ENCODE measurements around the gene TMEM220.

The TMEM220 gene

GRCh38 chr17:10755592-10756127 is 25.8 kb upstream of the TMEM220 start:
- TF ChIP-seq CTCF (IDR thresholded peaks at IDR 0.05; ENCODE audit: low read depth, low read length, poor library complexity, severe bottlenecking) (no peak), EZH2phosphoT487 (IDR thresholded peaks at IDR 0.05; ENCODE audit: borderline replicate concordance, low read length) (no peak)
- H3K79me2 ChIP-seq (ENCODE audit: control insufficient read depth, low read length): no peaks in the 10 kb centered on the region
- no peak overlapping the region for H3K4me3 ChIP-seq (ENCODE audit: low read length)
- H3K9me2 ChIP-seq (replicated peaks; ENCODE audit: control insufficient read depth, low read length): no peaks in the 10 kb centered on the region
- no peak overlapping the region for H3K4me2 ChIP-seq (ENCODE audit: low read length)
- no peaks in the 10 kb centered on the region for H3F3A ChIP-seq (ENCODE audit: control insufficient read depth, insufficient read depth)
- no peaks in the 10 kb centered on the region for H4K20me1 ChIP-seq (ENCODE audit: control insufficient read depth, insufficient read depth, low read depth, low read length)
- H3K36me3 ChIP-seq (ENCODE audit: control insufficient read depth, low read length): no peaks in the 10 kb centered on the region
- H3K9me3 ChIP-seq (ENCODE audit: control insufficient read depth, insufficient read depth, low read length): no peaks in the 10 kb centered on the region
- H3K4me1 ChIP-seq (ENCODE audit: control insufficient read depth, low read length): no peaks in the 10 kb centered on the region
- H3K27ac ChIP-seq (ENCODE audit: low read depth, low read length): no peak overlapping the region
- H3K27me3 ChIP-seq (ENCODE audit: control insufficient read depth, low read length): no peaks in the 10 kb centered on the region

- Histone ChIP-seq H3K27ac (ENCODE audit: low read depth, low read length) (no peak overlapping the region), H3K4me1 (ENCODE audit: control insufficient read depth, low read length) (no peaks in the 10 kb centered on the region), H3K4me3 (ENCODE audit: low read length) (no peak overlapping the region), H3K4me2 (ENCODE audit: low read length) (no peak overlapping the region), H3F3A (ENCODE audit: control insufficient read depth, insufficient read depth) (no peaks in the 10 kb centered on the region), H3K79me2 (ENCODE audit: control insufficient read depth, low read length) (no peaks in the 10 kb centered on the region), H3K36me3 (ENCODE audit: control insufficient read depth, low read length) (no peaks in the 10 kb centered on the region), H3K9me2 (replicated peaks; ENCODE audit: control insufficient read depth, low read length) (no peaks in the 10 kb centered on the region), H3K9me3 (ENCODE audit: control insufficient read depth, insufficient read depth, low read length) (no peaks in the 10 kb centered on the region), H3K27me3 (ENCODE audit: control insufficient read depth, low read length) (no peaks in the 10 kb centered on the region), H4K20me1 (ENCODE audit: control insufficient read depth, insufficient read depth, low read depth, low read length) (no peaks in the 10 kb centered on the region)
- TF ChIP-seq EZH2phosphoT487 (IDR thresholded peaks at IDR 0.05; ENCODE audit: borderline replicate concordance, low read length): no peak
- TF ChIP-seq CTCF (IDR thresholded peaks at IDR 0.05; ENCODE audit: low read depth, low read length, poor library complexity, severe bottlenecking): no peak
These were observed 25.2 kb upstream of the TMEM220 start for GRCh38 chr17:10754861-10755591.

DNA sequence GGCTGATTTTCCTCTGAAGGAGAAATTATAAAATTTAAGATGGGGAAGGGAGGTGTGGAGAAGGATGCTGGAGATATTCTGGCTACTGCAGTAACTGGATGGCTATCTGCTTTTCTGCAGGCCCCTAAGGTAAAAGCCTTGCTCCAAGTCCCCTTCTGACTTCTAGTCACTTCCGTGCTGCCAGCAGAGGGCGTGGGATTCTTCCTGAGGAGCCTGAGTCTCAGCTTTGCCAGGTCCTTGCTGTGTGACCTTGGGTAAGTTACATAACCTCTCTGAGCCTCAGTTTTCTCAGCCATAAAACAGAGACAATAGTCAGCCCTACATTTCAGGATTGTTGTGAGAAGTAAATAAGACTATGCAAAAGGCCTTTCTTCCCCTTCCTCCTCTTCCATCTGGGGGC is 24.3 kb upstream of the TMEM220 start:
- no peaks in the 10 kb centered on the region for H3K36me3 ChIP-seq (ENCODE audit: control insufficient read depth, low read length)
- H3K4me2 ChIP-seq (ENCODE audit: low read length): no peak overlapping the region
- H3K27ac ChIP-seq (ENCODE audit: low read depth, low read length): no peak overlapping the region
- no peak for TF ChIP-seq EZH2phosphoT487 (IDR thresholded peaks at IDR 0.05; ENCODE audit: borderline replicate concordance, low read length)
- TF ChIP-seq CTCF (IDR thresholded peaks at IDR 0.05; ENCODE audit: low read depth, low read length, poor library complexity, severe bottlenecking): peak; percentile 53
- no peak overlapping the region for H3K4me3 ChIP-seq (ENCODE audit: low read length)
- no peaks in the 10 kb centered on the region for H3F3A ChIP-seq (ENCODE audit: control insufficient read depth, insufficient read depth)
- no peaks in the 10 kb centered on the region for H3K4me1 ChIP-seq (ENCODE audit: control insufficient read depth, low read length)
- H3K79me2 ChIP-seq (ENCODE audit: control insufficient read depth, low read length): no peaks in the 10 kb centered on the region
- H3K9me2 ChIP-seq (replicated peaks; ENCODE audit: control insufficient read depth, low read length): no peaks in the 10 kb centered on the region
- no peaks in the 10 kb centered on the region for H3K27me3 ChIP-seq (ENCODE audit: control insufficient read depth, low read length)
- no peaks in the 10 kb centered on the region for H4K20me1 ChIP-seq (ENCODE audit: control insufficient read depth, insufficient read depth, low read depth, low read length)
- no peaks in the 10 kb centered on the region for H3K9me3 ChIP-seq (ENCODE audit: control insufficient read depth, insufficient read depth, low read length)

All from DOHH2 (cell line).